ENCODE data around the gene MARS2.
"Not testable (repeated sequence)": the region's sequence is repeated elsewhere in the genome, so short reads cannot be mapped to it uniquely, and the experiment has no call there.

Gene MARS2

GRCh38 chr2:197704434-197705120 is 592 bp upstream of the MARS2 start:
- peak overlapping the region; percentile 91 for H3K4me3 ChIP-seq (ENCODE audit: low read depth, low read length)
- DNase-seq (ENCODE audit: low read depth), result no peak

- no peak for DNase-seq (ENCODE audit: low read depth)
- H3K4me3 ChIP-seq (ENCODE audit: low read depth, low read length), result peak overlapping the region; percentile 91
Measured at GRCh38 chr2:197705912-197706838, 1.0 kb downstream of the MARS2 start.

GRCh38 chr2:197706839-197707207 is 1.7 kb downstream of the MARS2 start:
- DNase-seq (ENCODE audit: low read depth), result no peak
- peak overlapping the region; percentile 91 for H3K4me3 ChIP-seq (ENCODE audit: low read depth, low read length)

- DNase-seq (ENCODE audit: low read depth), result no peak
- peak overlapping the region; percentile 91 for H3K4me3 ChIP-seq (ENCODE audit: low read depth, low read length)
Measured at GRCh38 chr2:197707316-197708213, 2.4 kb downstream of the MARS2 start.

GRCh38 chr2:197708331-197708730 is 3.2 kb downstream of the MARS2 start:
- no peak overlapping the region for H3K4me3 ChIP-seq (ENCODE audit: low read depth, low read length)
- peak; percentile 58 for DNase-seq (ENCODE audit: low read depth)

- H3K4me3 ChIP-seq (ENCODE audit: low read depth, low read length); DNase-seq (ENCODE audit: low read depth): not testable (repeated sequence)
Measured at GRCh38 chr2:197709140-197709539, 4.0 kb downstream of the MARS2 start.

GRCh38 chr2:197710424-197711042 is 5.4 kb downstream of the MARS2 start:
- DNase-seq (ENCODE audit: low read depth), result no peak
- H3K4me3 ChIP-seq (ENCODE audit: low read depth, low read length), result no peak overlapping the region

GRCh38 chr2:197711578-197711977 is 6.4 kb downstream of the MARS2 start:
- DNase-seq (ENCODE audit: low read depth), result no peak
- H3K4me3 ChIP-seq (ENCODE audit: low read depth, low read length), result no peak overlapping the region

- no peak for DNase-seq (ENCODE audit: low read depth)
Measured at GRCh38 chr2:197713271-197713670, 8.1 kb downstream of the MARS2 start.

GRCh38 chr2:197717863-197718262 is 12.7 kb downstream of the MARS2 start:
- no peak overlapping the region for H3K4me3 ChIP-seq (ENCODE audit: low read depth, low read length)
- DNase-seq (ENCODE audit: low read depth), result no peak

More at GRCh38 chr2:197713271-197713670, 8.1 kb downstream of the MARS2 start:
- H3K4me3 ChIP-seq (ENCODE audit: low read depth, low read length), result no peak overlapping the region

GRCh38 chr2:197727011-197727410 is 21.8 kb downstream of the MARS2 start:
- no peak overlapping the region for H3K4me3 ChIP-seq (ENCODE audit: low read depth, low read length)
- no peak for DNase-seq (ENCODE audit: low read depth)

- H3K4me3 ChIP-seq (ENCODE audit: low read depth, low read length); DNase-seq (ENCODE audit: low read depth): not testable (repeated sequence)
Measured at GRCh38 chr2:197728555-197729544, 23.7 kb downstream of the MARS2 start.

- H3K4me3 ChIP-seq (ENCODE audit: low read depth, low read length), result no peak overlapping the region
Measured at GRCh38 chr2:197740200-197740599, 35.0 kb downstream of the MARS2 start.

More at GRCh38 chr2:197740200-197740599, 35.0 kb downstream of the MARS2 start:
- peak; percentile 13 for DNase-seq (ENCODE audit: low read depth)
